Measurements from ENCODE around the gene EML4. TPM values are rescaled to one million over a fixed set of nuclear protein-coding genes. Genes with fewer than 3 reads are reported as not detected.

The EML4 gene
- total and polyA plus RNA-seq, 2 of the 13 experiments (the other 11 are each of a cell fraction or from before 2014, with no cell fraction given): 243 to 476 TPM

- TF ChIP-seq AHDC1 (CRISPR knock-in tag; IDR thresholded peaks at IDR 0.05; ENCODE audit: borderline replicate concordance): peak; percentile 98
- TF ChIP-seq ZNF788 (CRISPR knock-in tag; IDR thresholded peaks at IDR 0.05; ENCODE audit: borderline replicate concordance): peak; percentile 60; the same call in 1 of the 2 replicates
- peak; percentile 89; the same call in 1 of the 2 replicates for TF ChIP-seq ZBTB42 (CRISPR knock-in tag; IDR thresholded peaks at IDR 0.05)
- TF ChIP-seq TEF (CRISPR knock-in tag; IDR thresholded peaks at IDR 0.05): peak; percentile 86; the same call in 1 of the 2 replicates
- TF ChIP-seq TBL1XR1 (IDR thresholded peaks at IDR 0.05; ENCODE audit: borderline replicate concordance, low read length, partially characterized antibody): no peak
- TF ChIP-seq PHF20 (CRISPR knock-in tag; IDR thresholded peaks at IDR 0.05): 0 out of 2 replicates have a peak, but pooled peaks have one; percentile 28
- TF ChIP-seq TAF1 (CRISPR knock-in tag; IDR thresholded peaks at IDR 0.05): peak; percentile 93
- no peak for TF ChIP-seq ELK4 (CRISPR knock-in tag; IDR thresholded peaks at IDR 0.05; ENCODE audit: borderline replicate concordance)
- peak; percentile 23; the same call in 1 of the 2 replicates for TF ChIP-seq ZNF383 (CRISPR knock-in tag; IDR thresholded peaks at IDR 0.05; ENCODE audit: borderline replicate concordance)
- TF ChIP-seq BATF2 (CRISPR knock-in tag; IDR thresholded peaks at IDR 0.05): peak; percentile 87
- peak; percentile 99 for TF ChIP-seq PTBP1 (IDR thresholded peaks at IDR 0.05; ENCODE audit: low read depth, low read length, poor library complexity, severe bottlenecking)
- no peak for TF ChIP-seq ZBTB1 (CRISPR knock-in tag; IDR thresholded peaks at IDR 0.05; ENCODE audit: borderline replicate concordance)
- no peak for TF ChIP-seq NBN (conservative IDR thresholded peaks at IDR 0.05)
- no peak for TF ChIP-seq ZNF713 (CRISPR knock-in tag; IDR thresholded peaks at IDR 0.05)
- TF ChIP-seq ZSCAN12 (CRISPR knock-in tag; IDR thresholded peaks at IDR 0.05): no peak
- TF ChIP-seq RARG (CRISPR knock-in tag; IDR thresholded peaks at IDR 0.05; ENCODE audit: low read depth): no peak
- TF ChIP-seq ZNF605 (CRISPR knock-in tag; IDR thresholded peaks at IDR 0.05): peak; percentile 85
- TF ChIP-seq ZNF431 (CRISPR knock-in tag; IDR thresholded peaks at IDR 0.05; ENCODE audit: borderline replicate concordance, low read depth): no peak; the same call in 1 of the 2 replicates
- no peak; the same call in 1 of the 2 replicates for TF ChIP-seq ZNF460 (CRISPR knock-in tag; IDR thresholded peaks at IDR 0.05; ENCODE audit: borderline replicate concordance)
Observed at GRCh38 chr2:42132966-42133641, 36.0 kb upstream of the EML4 start (continued).

Measured in HepG2 (cell line).